Large intestine (tissue), 3 donors: ENCODE results near the gene SULT1A1. TPM values are rescaled to one million over a fixed set of nuclear protein-coding genes. Genes with fewer than 3 reads are reported as not detected.

Source experiments
- DNase-seq, 2 donors: peaks; one replicate each; pipeline versions ENCODE4 v3.0.0 to v3.0.0-alpha.2; 2013
- H3K27ac ChIP-seq: one replicate; pipeline ENCODE4 v1.5.1; 2013; ENCODE audit warnings: low read length
- H3K27me3 ChIP-seq: 2 replicates; pipeline ENCODE4 v1.6.1; 2013; ENCODE audit warnings: low read length; ENCODE audit not compliant: control insufficient read depth, insufficient read depth
- H3K36me3 ChIP-seq: 2 replicates; pipeline ENCODE4 v1.6.1; 2013; ENCODE audit warnings: low read length; ENCODE audit not compliant: control insufficient read depth, insufficient read depth
- H3K4me1 ChIP-seq: one replicate; pipeline ENCODE4 v1.6.1; 2013; ENCODE audit warnings: low read length; ENCODE audit not compliant: control insufficient read depth, insufficient read depth
- H3K4me3 ChIP-seq: one replicate; pipeline ENCODE4 v1.5.1; 2013; ENCODE audit warnings: low read length
- H3K9me3 ChIP-seq: one replicate; pipeline ENCODE4 v1.6.1; 2013; ENCODE audit warnings: mild to moderate bottlenecking, low read depth, low read length, moderate library complexity; ENCODE audit not compliant: control insufficient read depth
- WGBS: methylation state at CpG from one replicate; pipeline ENCODE4 v1.1.5; 2013; ENCODE audit warnings: low lambda C conversion rate; ENCODE audit not compliant: insufficient coverage; 5-methylcytosine and 5-hydroxymethylcytosine counted together
- polyA plus RNA-seq: library from polyadenylated mRNA; unstranded; fragments of 120-200 nt; gene quantifications from one replicate; pipeline ENCODE4 v1.2.1, GENCODE V29; 2013

The SULT1A1 gene
- polyA plus RNA-seq, 1 donor = 67.5 TPM

- Histone ChIP-seq H3K4me1 (peaks cover 10% of the 10 kb centered on the region), H3K36me3 (peaks cover 54% of the 10 kb centered on the region)
- WGBS = no CpG with 5 or more reads among the region's 6 CpGs
These were observed 18.5 kb downstream of the SULT1A1 start for GRCh38 chr16:28591355-28591754.

GRCh38 chr16:28590384-28591340 lies 19.2 kb downstream of the SULT1A1 start:
- no CpG with 5 or more reads among the region's 22 CpGs for WGBS
- H3K9me3 ChIP-seq = no peaks in the 10 kb centered on the region
- DNase-seq = no peak
- peaks cover 3% of the 10 kb centered on the region for H3K4me1 ChIP-seq
- peaks cover 57% of the 10 kb centered on the region for H3K36me3 ChIP-seq
- H3K27me3 ChIP-seq = no peaks in the 10 kb centered on the region
- H3K27ac ChIP-seq = no peak overlapping the region
- H3K4me3 ChIP-seq = no peak overlapping the region

More at GRCh38 chr16:28591355-28591754, 18.5 kb downstream of the SULT1A1 start:
- DNase-seq = no peak
- H3K4me3 ChIP-seq = no peak overlapping the region
- H3K9me3 ChIP-seq = no peaks in the 10 kb centered on the region
- no peaks in the 10 kb centered on the region for H3K27me3 ChIP-seq
- H3K27ac ChIP-seq = no peak overlapping the region

- Histone ChIP-seq H3K4me3 (no peak overlapping the region), H3K27me3 (no peaks in the 10 kb centered on the region), H3K36me3 (peaks cover 63% of the 10 kb centered on the region), H3K9me3 (no peaks in the 10 kb centered on the region), H3K27ac (no peak overlapping the region), H3K4me1 (no peaks in the 10 kb centered on the region)
- no CpG with 5 or more reads among the region's 13 CpGs for WGBS
- no peak for DNase-seq
These were observed 19.9 kb downstream of the SULT1A1 start for GRCh38 chr16:28589930-28590329.

- WGBS = 100% methylated on average over 2 of the region's 8 CpGs
- Histone ChIP-seq H3K4me3 (no peak overlapping the region), H3K36me3 (peaks cover 65% of the 10 kb centered on the region)
These were observed 20.8 kb downstream of the SULT1A1 start for GRCh38 chr16:28589069-28589468.

GRCh38 chr16:28587386-28587785 lies 22.5 kb downstream of the SULT1A1 start:
- H3K27ac ChIP-seq = no peak overlapping the region
- no CpG with 5 or more reads among the region's 8 CpGs for WGBS
- peaks cover 64% of the 10 kb centered on the region for H3K36me3 ChIP-seq

More at GRCh38 chr16:28589069-28589468, 20.8 kb downstream of the SULT1A1 start:
- H3K27me3 ChIP-seq = no peaks in the 10 kb centered on the region
- DNase-seq = no peak
- H3K4me1 ChIP-seq = no peaks in the 10 kb centered on the region
- H3K27ac ChIP-seq = no peak overlapping the region
- no peaks in the 10 kb centered on the region for H3K9me3 ChIP-seq

GRCh38 chr16:28586466-28586865 lies 23.4 kb downstream of the SULT1A1 start:
- no peak overlapping the region for H3K4me3 ChIP-seq
- DNase-seq = no peak
- no peak overlapping the region for H3K27ac ChIP-seq
- WGBS = no CpG with 5 or more reads among the region's 3 CpGs
- H3K9me3 ChIP-seq = no peaks in the 10 kb centered on the region
- peaks cover 67% of the 10 kb centered on the region for H3K36me3 ChIP-seq
- H3K27me3 ChIP-seq = no peaks in the 10 kb centered on the region
- no peaks in the 10 kb centered on the region for H3K4me1 ChIP-seq

More at GRCh38 chr16:28587386-28587785, 22.5 kb downstream of the SULT1A1 start:
- no peaks in the 10 kb centered on the region for H3K9me3 ChIP-seq
- no peaks in the 10 kb centered on the region for H3K4me1 ChIP-seq
- H3K27me3 ChIP-seq = no peaks in the 10 kb centered on the region
- DNase-seq = no peak
- H3K4me3 ChIP-seq = no peak overlapping the region

- H3K36me3 ChIP-seq = peaks cover 65% of the 10 kb centered on the region
These were observed 24.2 kb downstream of the SULT1A1 start for GRCh38 chr16:28585674-28586073.

GRCh38 chr16:28580726-28581315 lies 29.0 kb downstream of the SULT1A1 start:
- no peak overlapping the region for H3K4me3 ChIP-seq
- H3K27ac ChIP-seq = no peak overlapping the region
- no peaks in the 10 kb centered on the region for H3K27me3 ChIP-seq
- H3K9me3 ChIP-seq = no peaks in the 10 kb centered on the region
- no peaks in the 10 kb centered on the region for H3K4me1 ChIP-seq
- H3K36me3 ChIP-seq = peaks cover 30% of the 10 kb centered on the region
- whole genome bisulfite sequencing = no CpG with 5 or more reads among the region's 15 CpGs
- DNase-seq = no peak

More at GRCh38 chr16:28585674-28586073, 24.2 kb downstream of the SULT1A1 start:
- H3K9me3 ChIP-seq = no peaks in the 10 kb centered on the region
- H3K4me1 ChIP-seq = no peaks in the 10 kb centered on the region
- no peak overlapping the region for H3K27ac ChIP-seq
- H3K27me3 ChIP-seq = no peaks in the 10 kb centered on the region
- no peak overlapping the region for H3K4me3 ChIP-seq
- WGBS = no CpG with 5 or more reads among the region's 11 CpGs
- no peak for DNase-seq

- H3K27me3 ChIP-seq = no peaks in the 10 kb centered on the region
- H3K27ac ChIP-seq = no peak overlapping the region
- no peaks in the 10 kb centered on the region for H3K9me3 ChIP-seq
- no peaks in the 10 kb centered on the region for H3K4me1 ChIP-seq
- H3K4me3 ChIP-seq = no peak overlapping the region
- 100% methylated on average over 3 of the region's 8 CpGs for WGBS
- DNase-seq = no peak
- H3K36me3 ChIP-seq = no peaks in the 10 kb centered on the region
These were observed 34.3 kb downstream of the SULT1A1 start for GRCh38 chr16:28575446-28576109.

- Histone ChIP-seq H3K27ac (no peak overlapping the region), H3K4me3 (no peak overlapping the region), H3K4me1 (no peaks in the 10 kb centered on the region), H3K36me3 (no peaks in the 10 kb centered on the region), H3K9me3 (no peaks in the 10 kb centered on the region), H3K27me3 (no peaks in the 10 kb centered on the region)
- 100% methylated on average over 1 of the region's 2 CpGs for WGBS
- DNase-seq = no peak
These were observed 34.9 kb downstream of the SULT1A1 start for GRCh38 chr16:28574925-28575324.
